HG03196 (cell line): ENCODE measurements around the gene DDB1.

Source experiments
- ATAC-seq: cut with Tn5 transposase; IDR thresholded peaks from one replicate; pipeline ENCODE4 v1.9.1; 2021; ENCODE audit not compliant: unreplicated experiment

Gene DDB1

GRCh38 chr11:61337706-61338470 is 5.0 kb upstream of the DDB1 start:
- ATAC-seq, result no peak

GRCh38 chr11:61336171-61336935 is 3.4 kb upstream of the DDB1 start:
- peak; percentile 41 for ATAC-seq

- ATAC-seq, result no peak
Measured at GRCh38 chr11:61335355-61335710, 2.4 kb upstream of the DDB1 start.

- ATAC-seq, result no peak
Measured at GRCh38 chr11:61334434-61335354, 1.8 kb upstream of the DDB1 start.

- no peak for ATAC-seq
Measured at GRCh38 chr11:61333550-61334433, 887 bp upstream of the DDB1 start.

GRCh38 chr11:61332281-61332796 is 566 bp downstream of the DDB1 start:
- no peak for ATAC-seq

GRCh38 chr11:61331651-61332050 is 1.3 kb downstream of the DDB1 start:
- no peak for ATAC-seq

- no peak for ATAC-seq
Measured at GRCh38 chr11:61329871-61330270, 3.0 kb downstream of the DDB1 start.

- ATAC-seq, result no peak
Measured at GRCh38 chr11:61328351-61328750, 4.6 kb downstream of the DDB1 start.

GRCh38 chr11:61327669-61328071 is 5.2 kb downstream of the DDB1 start:
- no peak for ATAC-seq

GRCh38 chr11:61325649-61326414 is 7.1 kb downstream of the DDB1 start:
- no peak for ATAC-seq

- no peak for ATAC-seq
Measured at GRCh38 chr11:61315260-61315659, 17.6 kb downstream of the DDB1 start.

- no peak for ATAC-seq
Measured at GRCh38 chr11:61310749-61311148, 22.2 kb downstream of the DDB1 start.

- no peak for ATAC-seq
Measured at GRCh38 chr11:61309739-61310138, 23.2 kb downstream of the DDB1 start.

- no peak for ATAC-seq
Measured at GRCh38 chr11:61309141-61309540, 23.8 kb downstream of the DDB1 start.

- no peak for ATAC-seq
Measured at GRCh38 chr11:61307354-61307753, 25.6 kb downstream of the DDB1 start.

- no peak for ATAC-seq
Measured at GRCh38 chr11:61306221-61306620, 26.7 kb downstream of the DDB1 start.

- ATAC-seq, result no peak
Measured at GRCh38 chr11:61305417-61305816, 27.5 kb downstream of the DDB1 start.

GRCh38 chr11:61303725-61304124 is 29.2 kb downstream of the DDB1 start:
- ATAC-seq, result no peak
